Breast epithelium (tissue), 4 donors: ENCODE data around the gene LSM3. TPM values are rescaled to one million over a fixed set of nuclear protein-coding genes. Genes with fewer than 3 reads are reported as not detected.
A peak's percentile ranks its signal among the peaks of the same experiment; 100 is the strongest.

Experiments
- DNase-seq, 2 donors: peaks; one replicate each; pipeline ENCODE4 v3.0.0-alpha.2; 2019; ENCODE audit warnings: low spot score in 2 of 2
- H3K27ac ChIP-seq, 2 donors: fragments of 200-600 bp; sonication (generic) in 1 of 2; one replicate each; pipeline ENCODE4 v1.5.1; 2016 to 2019; ENCODE audit warnings: mild to moderate bottlenecking in 1 of 2
- H3K27me3 ChIP-seq, 2 donors: fragments of 200-600 bp; sonication (generic) in 1 of 2; one replicate each; pipeline versions ENCODE4 v1.5.1 to v1.6.0; 2017 to 2019; ENCODE audit warnings: control low read depth in 1 of 2, mild to moderate bottlenecking in 1 of 2
- H3K36me3 ChIP-seq: fragments of 200-600 bp; one replicate; pipeline ENCODE4 v1.5.1; 2019
- H3K4me1 ChIP-seq, 2 donors: fragments of 200-600 bp; sonication (generic); one replicate each; pipeline ENCODE4 v1.5.1; 2016 to 2019; ENCODE audit warnings: control low read depth in 1 of 2
- H3K4me3 ChIP-seq, 3 donors: fragments of 200-600 bp; sonication (generic); 1 replicate in 2 of 3; 2 replicates in 1 of 3; pipeline ENCODE4 v1.5.1; 2016 to 2019; ENCODE audit warnings: mild to moderate bottlenecking in 3 of 3, moderate library complexity in 2 of 3
- H3K9me3 ChIP-seq, 2 donors: fragments of 200-600 bp; sonication (generic) in 1 of 2; one replicate each; pipeline ENCODE4 v1.5.1; 2016 to 2019; ENCODE audit warnings: control low read depth in 1 of 2
- CTCF ChIP-seq, 3 donors: fragments of 450-650 bp; IDR thresholded peaks; one replicate each; pipeline ENCODE4 v1.5.1; 2016 to 2017; ENCODE audit warnings: antibody characterized with exemption in 3 of 3, mild to moderate bottlenecking in 3 of 3, moderate library complexity in 3 of 3
- POLR2A ChIP-seq: fragments of 450-650 bp; IDR thresholded peaks from one replicate; pipeline ENCODE4 v1.6.1; 2016; ENCODE audit warnings: antibody characterized with exemption, mild to moderate bottlenecking, moderate library complexity
- POLR2AphosphoS5 ChIP-seq, 3 donors: sonication (generic); formaldehyde crosslinking; IDR thresholded peaks; one replicate each; pipeline ENCODE4 v1.6.1; 2017; ENCODE audit warnings: antibody characterized with exemption in 3 of 3
- intact Hi-C: fragments of 100-400 bp; cut with DNase I; formaldehyde crosslinking; loops from one replicate; pipeline ENCODE4 v1.15.1; 2023; ENCODE audit warnings: low total_unique reads
- total RNA-seq, 3 donors: library from RNA; depleted of rRNA; stranded (reverse); fragments of >200 nt; gene quantifications; one replicate each; pipeline ENCODE4 v1.1.0, GENCODE V29; 2016

LSM3 gene
- total RNA-seq, 3 donors from 2014 or later: 10.5 to 11.5 (median 11.5) TPM

- peaks cover 11% of the 10 kb centered on the region in 2 donors for H3K4me1 ChIP-seq
- DNase-seq: no peak
- TF ChIP-seq POLR2A (no peak), POLR2AphosphoS5 (IDR thresholded peaks at IDR 0.05) (no peak), CTCF (IDR thresholded peaks at IDR 0.05) (no peak)
- intact Hi-C loops: no loop called here
- H3K27ac ChIP-seq: peak overlapping the region in 1 of 2 donors; percentile 1
- H3K9me3 ChIP-seq: no peaks in the 10 kb centered on the region
- no peaks in the 10 kb centered on the region for H3K36me3 ChIP-seq
- no peaks in the 10 kb centered on the region for H3K27me3 ChIP-seq
- no peak overlapping the region for H3K4me3 ChIP-seq
These were observed 38.8 kb upstream of the LSM3 start for GRCh38 chr3:14139771-14140170.

- Histone ChIP-seq H3K4me3 (no peak overlapping the region), H3K9me3 (no peaks in the 10 kb centered on the region), H3K27ac (peak overlapping the region; percentile 41 to 91), H3K36me3 (no peaks in the 10 kb centered on the region), H3K4me1 (peaks cover 19% of the 10 kb centered on the region in 2 donors), H3K27me3 (no peaks in the 10 kb centered on the region)
- intact Hi-C loops: no loop called here
- TF ChIP-seq POLR2A (no peak), POLR2AphosphoS5 (IDR thresholded peaks at IDR 0.05) (no peak), CTCF (IDR thresholded peaks at IDR 0.05) (no peak)
- DNase-seq: no peak
These were observed 37.9 kb upstream of the LSM3 start for GRCh38 chr3:14140668-14141067.

GRCh38 chr3:14141144-14141543, 37.5 kb upstream of the LSM3 start:
- no peaks in the 10 kb centered on the region for H3K36me3 ChIP-seq
- H3K9me3 ChIP-seq: no peaks in the 10 kb centered on the region
- no peak overlapping the region for H3K4me3 ChIP-seq
- TF ChIP-seq CTCF (IDR thresholded peaks at IDR 0.05) (no peak), POLR2AphosphoS5 (IDR thresholded peaks at IDR 0.05) (no peak), POLR2A (no peak)
- intact Hi-C loops: no loop called here
- H3K4me1 ChIP-seq: peaks cover 19 to 21% of the 10 kb centered on the region in 2 donors
- no peak for DNase-seq
- peak overlapping the region; percentile 89 to 91 for H3K27ac ChIP-seq
- H3K27me3 ChIP-seq: no peaks in the 10 kb centered on the region

- no peak for TF ChIP-seq POLR2A
- no peak for TF ChIP-seq CTCF (IDR thresholded peaks at IDR 0.05)
- no peak for TF ChIP-seq POLR2AphosphoS5 (IDR thresholded peaks at IDR 0.05)
- Histone ChIP-seq H3K27ac (peak overlapping the region; percentile 89 to 91), H3K4me1 (peaks cover 19 to 21% of the 10 kb centered on the region in 2 donors), H3K36me3 (no peaks in the 10 kb centered on the region), H3K9me3 (no peaks in the 10 kb centered on the region), H3K27me3 (no peaks in the 10 kb centered on the region), H3K4me3 (no peak overlapping the region)
- DNase-seq: no peak
- intact Hi-C loops: no loop called here
These were observed 36.8 kb upstream of the LSM3 start for GRCh38 chr3:14141602-14142341.

- peaks cover 19 to 21% of the 10 kb centered on the region in 2 donors for H3K4me1 ChIP-seq
- H3K4me3 ChIP-seq: no peak overlapping the region
- H3K27me3 ChIP-seq: no peaks in the 10 kb centered on the region
- intact Hi-C loops: no loop called here
- DNase-seq: peak in 1 of 2 donors; percentile 44
- H3K36me3 ChIP-seq: no peaks in the 10 kb centered on the region
- TF ChIP-seq POLR2AphosphoS5 (IDR thresholded peaks at IDR 0.05) (no peak), CTCF (IDR thresholded peaks at IDR 0.05) (no peak), POLR2A (no peak)
- no peaks in the 10 kb centered on the region for H3K9me3 ChIP-seq
- peak overlapping the region; percentile 89 to 91 for H3K27ac ChIP-seq
These were observed 35.9 kb upstream of the LSM3 start for GRCh38 chr3:14142567-14143270.
